ENCODE results near the gene CAPS2.

CAPS2 gene

GRCh38 chr12:75302781-75303180 lies 27.3 kb downstream of the CAPS2 start:
- no peak for DNase-seq

- no peak for DNase-seq
These were observed 27.9 kb downstream of the CAPS2 start for GRCh38 chr12:75302225-75302624.

GRCh38 chr12:75294797-75295196 lies 35.3 kb downstream of the CAPS2 start:
- no peak for DNase-seq

- no peak for DNase-seq
These were observed 35.8 kb downstream of the CAPS2 start for GRCh38 chr12:75294336-75294735.

- DNase-seq, result no peak
These were observed 39.1 kb downstream of the CAPS2 start for GRCh38 chr12:75291014-75291413.

GRCh38 chr12:75289753-75290152 lies 40.4 kb downstream of the CAPS2 start:
- no peak for DNase-seq

- no peak for DNase-seq
These were observed 41.3 kb downstream of the CAPS2 start for GRCh38 chr12:75288860-75289259.

- DNase-seq, result no peak
These were observed 54.4 kb downstream of the CAPS2 start for GRCh38 chr12:75275702-75276101.

- no peak for DNase-seq
These were observed 58.5 kb downstream of the CAPS2 start for GRCh38 chr12:75271576-75271975.

GRCh38 chr12:75270157-75270556 lies 60.0 kb downstream of the CAPS2 start:
- no peak for DNase-seq

- no peak for DNase-seq
These were observed 60.9 kb downstream of the CAPS2 start for GRCh38 chr12:75269209-75269608.

GRCh38 chr12:75260316-75260715 lies 69.8 kb downstream of the CAPS2 start:
- DNase-seq, result no peak

GRCh38 chr12:75259143-75259542 lies 71.0 kb downstream of the CAPS2 start:
- no peak for DNase-seq

GRCh38 chr12:75257510-75257909 lies 72.6 kb downstream of the CAPS2 start:
- no peak for DNase-seq

GRCh38 chr12:75245108-75245507 lies 85.0 kb downstream of the CAPS2 start:
- no peak for DNase-seq

GRCh38 chr12:75239987-75240386 lies 90.1 kb downstream of the CAPS2 start:
- no peak for DNase-seq

GRCh38 chr12:75236206-75236605 lies 93.9 kb downstream of the CAPS2 start:
- no peak for DNase-seq

GRCh38 chr12:75227132-75227531 lies 103.0 kb downstream of the CAPS2 start:
- no peak for DNase-seq

Data from activated CD4-positive, alpha-beta T cell treated with anti-CD3 and anti-CD28 coated beads, Interleukin-2, amount 50 U/mL, for 4 hours (primary cell).